GM23338 (cell line): Measurements from ENCODE around the gene MYOCD. TPM values are rescaled to one million over a fixed set of nuclear protein-coding genes. Genes with fewer than 3 reads are reported as not detected.

Experiments used
- ATAC-seq: fragments of 200-7000 bp; cut with Tn5 transposase; 3 replicates; pipeline ENCODE4 v1.9.1; 2020
- DNase-seq: peaks from one replicate; pipeline ENCODE4 v3.0.0-alpha.2; 2015; ENCODE audit warnings: low spot score
- H2AFZ ChIP-seq: fragments of 200-600 bp; sonication (generic); 2 replicates; pipeline ENCODE4 v1.8.0; 2016; ENCODE audit warnings: antibody characterized with exemption, mild to moderate bottlenecking, moderate library complexity
- H3F3A ChIP-seq: fragments of 200-600 bp; sonication (generic); replicated peaks from 2 replicates; pipeline ENCODE4 v1.8.0; 2017; ENCODE audit warnings: antibody characterized with exemption, mixed run types, low read depth
- H3K27ac ChIP-seq: fragments of 200-600 bp; sonication (generic); 2 replicates; pipeline ENCODE4 v1.6.1; 2016; ENCODE audit warnings: low read depth
- H3K27me3 ChIP-seq: fragments of 200-600 bp; sonication (generic); 2 replicates; pipeline ENCODE4 v1.8.0; 2016; ENCODE audit warnings: mild to moderate bottlenecking, mixed run types, moderate library complexity; ENCODE audit not compliant: insufficient read depth
- H3K36me3 ChIP-seq: fragments of 200-600 bp; sonication (generic); 2 replicates; pipeline ENCODE4 v1.8.0; 2016; ENCODE audit warnings: mild to moderate bottlenecking; ENCODE audit not compliant: insufficient read depth
- H3K4me1 ChIP-seq: fragments of 200-600 bp; sonication (generic); 2 replicates; pipeline ENCODE4 v1.8.0; 2016; ENCODE audit warnings: mild to moderate bottlenecking, moderate library complexity; ENCODE audit not compliant: insufficient read depth
- H3K4me2 ChIP-seq: fragments of 200-600 bp; sonication (generic); 2 replicates; pipeline ENCODE4 v1.7.1; 2017; ENCODE audit warnings: mixed run types
- H3K4me3 ChIP-seq: fragments of 200-600 bp; sonication (generic); 2 replicates; pipeline ENCODE4 v1.6.1; 2016; ENCODE audit warnings: mixed run types
- H3K79me2 ChIP-seq: fragments of 200-600 bp; sonication (generic); replicated peaks from 2 replicates; pipeline ENCODE4 v1.8.0; 2017; ENCODE audit warnings: mild to moderate bottlenecking; ENCODE audit not compliant: insufficient read depth
- H3K9me2 ChIP-seq: fragments of 200-600 bp; sonication (generic); 2 replicates; pipeline ENCODE4 v1.8.0; 2017; ENCODE audit not compliant: insufficient read depth
- H4K20me1 ChIP-seq: fragments of 200-600 bp; sonication (generic); replicated peaks from 2 replicates; pipeline ENCODE4 v1.8.0; 2017; ENCODE audit warnings: mild to moderate bottlenecking; ENCODE audit not compliant: insufficient read depth
- H3K27ac Mint-ChIP-seq: 2 replicates; pipeline ENCODE4 v1.8.0; 2020; ENCODE audit warnings: inconsistent platforms, mild to moderate bottlenecking, moderate library complexity, mixed read lengths
- H3K27me3 Mint-ChIP-seq: 3 replicates; pipeline ENCODE4 v1.8.0; 2022; ENCODE audit warnings: low read depth, mild to moderate bottlenecking, moderate library complexity, mixed read lengths, inconsistent platforms; ENCODE audit not compliant: insufficient read depth, poor library complexity
- H3K36me3 Mint-ChIP-seq: 3 replicates; pipeline ENCODE4 v1.8.0; 2021; ENCODE audit warnings: low read depth, mild to moderate bottlenecking, inconsistent platforms, moderate library complexity, mixed read lengths
- H3K4me1 Mint-ChIP-seq: 3 replicates; pipeline ENCODE4 v1.8.0; 2020; ENCODE audit warnings: mild to moderate bottlenecking, inconsistent platforms, mixed read lengths
- H3K4me3 Mint-ChIP-seq: 3 replicates; pipeline ENCODE4 v1.8.0; 2021; ENCODE audit warnings: moderate library complexity, mild to moderate bottlenecking, inconsistent platforms, mixed read lengths
- H3K9me3 Mint-ChIP-seq: 3 replicates; pipeline ENCODE4 v1.8.0; 2020; ENCODE audit warnings: moderate library complexity, mild to moderate bottlenecking, inconsistent platforms, mixed read lengths
- CREB1 ChIP-seq: fragments of 250-450 bp; sonication (Bioruptor Pico); IDR thresholded peaks from 2 replicates; pipeline ENCODE4 v1.5.0; 2020; ENCODE audit warnings: low read depth, mild to moderate bottlenecking, moderate library complexity
- EZH2 ChIP-seq: fragments of 200-600 bp; sonication (generic); IDR thresholded peaks from one replicate; pipeline ENCODE4 v1.8.0; 2017; ENCODE audit warnings: antibody characterized with exemption, mild to moderate bottlenecking, low read depth; ENCODE audit not compliant: unreplicated experiment
- EZH2phosphoT487 ChIP-seq: fragments of 200-600 bp; sonication (generic); IDR thresholded peaks from one replicate; pipeline ENCODE4 v1.8.1; 2018; ENCODE audit warnings: antibody characterized with exemption; ENCODE audit not compliant: unreplicated experiment
- JUNB ChIP-seq: IDR thresholded peaks from one replicate; pipeline ENCODE4 v1.6.1; 2016; ENCODE audit warnings: antibody characterized with exemption; ENCODE audit not compliant: unreplicated experiment
- NANOG ChIP-seq: IDR thresholded peaks from 2 replicates; pipeline ENCODE4 v1.6.1; 2016; ENCODE audit warnings: antibody characterized with exemption, borderline replicate concordance
- STAT1 ChIP-seq: IDR thresholded peaks from one replicate; pipeline ENCODE4 v1.6.1; 2016; ENCODE audit warnings: antibody characterized with exemption; ENCODE audit not compliant: unreplicated experiment
- ZNF114 ChIP-seq: fragments of 250-450 bp; sonication (Bioruptor Pico); IDR thresholded peaks from 2 replicates; pipeline ENCODE4 v1.5.0; 2020; ENCODE audit warnings: mild to moderate bottlenecking, moderate library complexity
- ZNF331 ChIP-seq: fragments of 250-450 bp; sonication (Bioruptor Pico); IDR thresholded peaks from 2 replicates; pipeline ENCODE4 v1.5.0; 2020; ENCODE audit warnings: low read depth, mild to moderate bottlenecking, moderate library complexity
- polyA plus RNA-seq: library from polyadenylated mRNA; unstranded; fragments of >200 nt; fragmentation: Nextera tagmentation; extraction: Ambion mirVana; gene quantifications from 2 replicates; pipeline ENCODE4 v1.2.1, GENCODE V29; 2016
- total RNA-seq: library from RNA; depleted of rRNA; stranded (reverse); fragments of >200 nt; shearing (Covaris generic); gene quantifications from 2 replicates; pipeline ENCODE4 v1.2.3, GENCODE V29; 2014
- TF ChIP-seq, protein P1 (sequence below), 2 experiments: fragments of 200-600 bp in 1 of 2; sonication (generic) in 1 of 2; conservative IDR thresholded peaks; 2 replicates each; pipeline versions ENCODE4 v1.5.1 to v1.6.1; 2016 to 2017; ENCODE audit warnings: antibody characterized with exemption in 2 of 2, low read depth in 2 of 2, mild to moderate bottlenecking in 2 of 2, moderate library complexity in 1 of 2
- TF ChIP-seq, protein P2 (sequence below): IDR thresholded peaks from one replicate; pipeline ENCODE4 v1.6.1; 2018; ENCODE audit warnings: antibody characterized with exemption; ENCODE audit not compliant: unreplicated experiment
- TF ChIP-seq, protein P3 (sequence below): IDR thresholded peaks from 2 replicates; pipeline ENCODE4 v1.6.1; 2016; ENCODE audit warnings: antibody characterized with exemption

The MYOCD gene
- total and polyA plus RNA-seq, 2 experiments from 2014 or later, result 0.80 to 2.4 TPM

DNA sequence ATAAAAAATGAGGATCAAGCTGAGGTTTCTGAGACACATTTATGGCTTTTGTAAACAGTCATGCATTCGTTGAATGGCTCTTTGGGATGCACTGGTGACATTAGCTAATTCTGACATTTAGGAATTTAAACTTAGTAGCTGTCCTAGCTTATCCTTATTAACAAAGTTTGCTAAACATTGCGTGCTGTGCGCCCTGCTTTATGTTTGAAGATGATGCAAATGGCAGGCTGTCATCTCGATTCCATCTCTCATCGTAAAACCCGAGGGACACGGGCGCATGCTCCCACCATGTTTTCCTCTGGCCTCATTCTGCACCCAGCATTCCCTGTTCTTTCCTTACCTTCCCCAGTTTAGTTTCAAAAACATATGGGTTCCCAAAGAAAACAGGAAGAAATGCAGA, 69.8 kb downstream of the MYOCD start:
- Mint-ChIP-seq H3K9me3 (no peaks in the 10 kb centered on the region), H3K27ac (no peak overlapping the region), H3K4me1 (peaks cover 23% of the 10 kb centered on the region), H3K36me3 (no peaks in the 10 kb centered on the region), H3K4me3 (no peak overlapping the region), H3K27me3 (peaks cover 2% of the 10 kb centered on the region)
- H3K4me2 ChIP-seq, result no peak overlapping the region
- no peak for ATAC-seq
- no peak for DNase-seq
- H3K9me2 ChIP-seq, result no peaks in the 10 kb centered on the region
- H3K4me3 ChIP-seq, result no peak overlapping the region
- peaks cover 5% of the 10 kb centered on the region; the same call in 1 of the 2 replicates for H3K4me1 ChIP-seq
- no peak overlapping the region for H2AFZ ChIP-seq
- TF ChIP-seq, protein P1, sequence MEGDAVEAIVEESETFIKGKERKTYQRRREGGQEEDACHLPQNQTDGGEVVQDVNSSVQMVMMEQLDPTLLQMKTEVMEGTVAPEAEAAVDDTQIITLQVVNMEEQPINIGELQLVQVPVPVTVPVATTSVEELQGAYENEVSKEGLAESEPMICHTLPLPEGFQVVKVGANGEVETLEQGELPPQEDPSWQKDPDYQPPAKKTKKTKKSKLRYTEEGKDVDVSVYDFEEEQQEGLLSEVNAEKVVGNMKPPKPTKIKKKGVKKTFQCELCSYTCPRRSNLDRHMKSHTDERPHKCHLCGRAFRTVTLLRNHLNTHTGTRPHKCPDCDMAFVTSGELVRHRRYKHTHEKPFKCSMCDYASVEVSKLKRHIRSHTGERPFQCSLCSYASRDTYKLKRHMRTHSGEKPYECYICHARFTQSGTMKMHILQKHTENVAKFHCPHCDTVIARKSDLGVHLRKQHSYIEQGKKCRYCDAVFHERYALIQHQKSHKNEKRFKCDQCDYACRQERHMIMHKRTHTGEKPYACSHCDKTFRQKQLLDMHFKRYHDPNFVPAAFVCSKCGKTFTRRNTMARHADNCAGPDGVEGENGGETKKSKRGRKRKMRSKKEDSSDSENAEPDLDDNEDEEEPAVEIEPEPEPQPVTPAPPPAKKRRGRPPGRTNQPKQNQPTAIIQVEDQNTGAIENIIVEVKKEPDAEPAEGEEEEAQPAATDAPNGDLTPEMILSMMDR (conservative IDR thresholded peaks at IDR 0.05; ENCODE audit: low read depth in 2 of 2), result no peak
- TF ChIP-seq ZNF114 (CRISPR knock-in tag) (no peak), CREB1 (CRISPR knock-in tag) (no peak), ZNF331 (CRISPR knock-in tag) (no peak), JUNB (no peak), NANOG (no peak), EZH2 (no peak), STAT1 (no peak), EZH2phosphoT487 (no peak)
- TF ChIP-seq, protein P2, sequence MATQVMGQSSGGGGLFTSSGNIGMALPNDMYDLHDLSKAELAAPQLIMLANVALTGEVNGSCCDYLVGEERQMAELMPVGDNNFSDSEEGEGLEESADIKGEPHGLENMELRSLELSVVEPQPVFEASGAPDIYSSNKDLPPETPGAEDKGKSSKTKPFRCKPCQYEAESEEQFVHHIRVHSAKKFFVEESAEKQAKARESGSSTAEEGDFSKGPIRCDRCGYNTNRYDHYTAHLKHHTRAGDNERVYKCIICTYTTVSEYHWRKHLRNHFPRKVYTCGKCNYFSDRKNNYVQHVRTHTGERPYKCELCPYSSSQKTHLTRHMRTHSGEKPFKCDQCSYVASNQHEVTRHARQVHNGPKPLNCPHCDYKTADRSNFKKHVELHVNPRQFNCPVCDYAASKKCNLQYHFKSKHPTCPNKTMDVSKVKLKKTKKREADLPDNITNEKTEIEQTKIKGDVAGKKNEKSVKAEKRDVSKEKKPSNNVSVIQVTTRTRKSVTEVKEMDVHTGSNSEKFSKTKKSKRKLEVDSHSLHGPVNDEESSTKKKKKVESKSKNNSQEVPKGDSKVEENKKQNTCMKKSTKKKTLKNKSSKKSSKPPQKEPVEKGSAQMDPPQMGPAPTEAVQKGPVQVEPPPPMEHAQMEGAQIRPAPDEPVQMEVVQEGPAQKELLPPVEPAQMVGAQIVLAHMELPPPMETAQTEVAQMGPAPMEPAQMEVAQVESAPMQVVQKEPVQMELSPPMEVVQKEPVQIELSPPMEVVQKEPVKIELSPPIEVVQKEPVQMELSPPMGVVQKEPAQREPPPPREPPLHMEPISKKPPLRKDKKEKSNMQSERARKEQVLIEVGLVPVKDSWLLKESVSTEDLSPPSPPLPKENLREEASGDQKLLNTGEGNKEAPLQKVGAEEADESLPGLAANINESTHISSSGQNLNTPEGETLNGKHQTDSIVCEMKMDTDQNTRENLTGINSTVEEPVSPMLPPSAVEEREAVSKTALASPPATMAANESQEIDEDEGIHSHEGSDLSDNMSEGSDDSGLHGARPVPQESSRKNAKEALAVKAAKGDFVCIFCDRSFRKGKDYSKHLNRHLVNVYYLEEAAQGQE, result no peak
- no peak overlapping the region for H3K27ac ChIP-seq
- no peaks in the 10 kb centered on the region for H3K79me2 ChIP-seq
- H4K20me1 ChIP-seq, result no peaks in the 10 kb centered on the region
- H3K27me3 ChIP-seq, result no peaks in the 10 kb centered on the region
- no peaks in the 10 kb centered on the region for H3K36me3 ChIP-seq
- H3F3A ChIP-seq, result no peaks in the 10 kb centered on the region

DNA sequence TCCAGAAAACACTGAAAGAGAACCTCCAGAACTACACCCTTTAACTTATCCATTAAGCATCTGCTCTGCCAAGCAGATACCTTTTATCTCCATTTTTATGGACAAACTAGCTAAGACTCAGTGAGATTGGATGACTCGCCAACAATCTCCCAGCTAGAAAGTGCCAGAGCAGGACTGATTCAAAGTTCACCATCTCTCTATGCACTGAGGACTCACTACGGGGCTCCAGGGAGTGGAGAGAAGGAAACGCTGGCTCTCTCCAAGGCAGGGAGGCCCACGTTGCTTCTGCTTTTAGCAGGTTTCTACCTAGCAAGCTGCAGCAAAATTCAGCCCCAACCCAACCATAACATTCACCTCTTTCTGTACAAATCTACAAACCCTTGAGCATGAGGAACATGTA, 70.8 kb downstream of the MYOCD start:
- no peak overlapping the region for H3K27ac ChIP-seq
- H4K20me1 ChIP-seq, result no peaks in the 10 kb centered on the region
- H3K27ac Mint-ChIP-seq, result no peak overlapping the region
- no peak overlapping the region for H3K4me3 Mint-ChIP-seq
- no peaks in the 10 kb centered on the region for H3K36me3 Mint-ChIP-seq
- no peak overlapping the region for H3K4me3 ChIP-seq
- no peaks in the 10 kb centered on the region for H3F3A ChIP-seq
- no peaks in the 10 kb centered on the region for H3K79me2 ChIP-seq
- peaks cover 2% of the 10 kb centered on the region for H3K27me3 Mint-ChIP-seq
- H2AFZ ChIP-seq, result no peak overlapping the region
- no peak overlapping the region for H3K4me2 ChIP-seq
- no peaks in the 10 kb centered on the region for H3K27me3 ChIP-seq
- H3K9me2 ChIP-seq, result no peaks in the 10 kb centered on the region
- ATAC-seq (no peak), DNase-seq (no peak)
- H3K9me3 Mint-ChIP-seq, result no peaks in the 10 kb centered on the region
- H3K4me1 ChIP-seq, result no peaks in the 10 kb centered on the region
- peaks cover 16% of the 10 kb centered on the region for H3K4me1 Mint-ChIP-seq
- H3K36me3 ChIP-seq, result no peaks in the 10 kb centered on the region
- TF ChIP-seq, protein P3, sequence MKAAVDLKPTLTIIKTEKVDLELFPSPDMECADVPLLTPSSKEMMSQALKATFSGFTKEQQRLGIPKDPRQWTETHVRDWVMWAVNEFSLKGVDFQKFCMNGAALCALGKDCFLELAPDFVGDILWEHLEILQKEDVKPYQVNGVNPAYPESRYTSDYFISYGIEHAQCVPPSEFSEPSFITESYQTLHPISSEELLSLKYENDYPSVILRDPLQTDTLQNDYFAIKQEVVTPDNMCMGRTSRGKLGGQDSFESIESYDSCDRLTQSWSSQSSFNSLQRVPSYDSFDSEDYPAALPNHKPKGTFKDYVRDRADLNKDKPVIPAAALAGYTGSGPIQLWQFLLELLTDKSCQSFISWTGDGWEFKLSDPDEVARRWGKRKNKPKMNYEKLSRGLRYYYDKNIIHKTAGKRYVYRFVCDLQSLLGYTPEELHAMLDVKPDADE, result no peak
- TF ChIP-seq NANOG (no peak), EZH2phosphoT487 (no peak), ZNF114 (CRISPR knock-in tag) (no peak), ZNF331 (CRISPR knock-in tag) (no peak), EZH2 (no peak)
- TF ChIP-seq, protein P2, result no peak
